Superior temporal gyrus (tissue), 1 donor: ENCODE measurements around the gene MAPK8IP3.
A peak's percentile ranks its signal among the peaks of the same experiment; 100 is the strongest.

Experiments used
- DNase-seq: peaks from one replicate; pipeline ENCODE4 v3.0.0-alpha.2; 2016; ENCODE audit errors: extremely low spot score

Gene MAPK8IP3

DNA sequence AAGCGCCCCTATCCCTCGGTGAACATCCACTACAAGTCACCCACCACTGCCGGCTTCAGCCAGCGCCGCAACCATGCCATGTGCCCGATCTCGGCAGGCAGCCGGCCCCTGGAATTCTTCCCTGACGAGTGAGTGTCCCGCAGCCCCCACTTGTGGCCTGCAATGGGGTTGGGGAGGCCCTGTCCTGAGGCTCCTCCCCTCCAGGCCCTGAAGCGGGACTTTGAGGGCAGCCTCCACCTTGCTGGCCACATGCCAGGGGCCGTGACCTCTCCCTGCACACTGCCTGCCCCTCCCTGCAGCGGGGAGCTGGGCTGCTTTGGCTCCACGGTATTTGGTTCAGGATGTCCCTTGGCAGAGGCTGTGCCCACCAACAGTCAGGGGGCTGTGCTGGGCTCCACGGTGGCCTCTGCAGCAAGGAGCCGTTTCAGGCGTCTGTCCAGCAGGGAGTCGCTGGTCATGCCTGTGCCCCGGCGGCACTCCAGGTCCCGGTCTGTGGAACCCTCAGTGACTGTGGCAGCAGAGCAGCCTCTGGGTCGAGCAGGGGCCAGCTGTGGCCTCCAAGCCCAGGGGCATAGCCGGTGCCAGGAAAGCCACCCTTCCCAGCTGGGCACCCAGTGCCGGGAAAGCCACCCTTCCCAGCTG, 57.0 kb downstream of the MAPK8IP3 start:
- DNase-seq: no peak

DNA sequence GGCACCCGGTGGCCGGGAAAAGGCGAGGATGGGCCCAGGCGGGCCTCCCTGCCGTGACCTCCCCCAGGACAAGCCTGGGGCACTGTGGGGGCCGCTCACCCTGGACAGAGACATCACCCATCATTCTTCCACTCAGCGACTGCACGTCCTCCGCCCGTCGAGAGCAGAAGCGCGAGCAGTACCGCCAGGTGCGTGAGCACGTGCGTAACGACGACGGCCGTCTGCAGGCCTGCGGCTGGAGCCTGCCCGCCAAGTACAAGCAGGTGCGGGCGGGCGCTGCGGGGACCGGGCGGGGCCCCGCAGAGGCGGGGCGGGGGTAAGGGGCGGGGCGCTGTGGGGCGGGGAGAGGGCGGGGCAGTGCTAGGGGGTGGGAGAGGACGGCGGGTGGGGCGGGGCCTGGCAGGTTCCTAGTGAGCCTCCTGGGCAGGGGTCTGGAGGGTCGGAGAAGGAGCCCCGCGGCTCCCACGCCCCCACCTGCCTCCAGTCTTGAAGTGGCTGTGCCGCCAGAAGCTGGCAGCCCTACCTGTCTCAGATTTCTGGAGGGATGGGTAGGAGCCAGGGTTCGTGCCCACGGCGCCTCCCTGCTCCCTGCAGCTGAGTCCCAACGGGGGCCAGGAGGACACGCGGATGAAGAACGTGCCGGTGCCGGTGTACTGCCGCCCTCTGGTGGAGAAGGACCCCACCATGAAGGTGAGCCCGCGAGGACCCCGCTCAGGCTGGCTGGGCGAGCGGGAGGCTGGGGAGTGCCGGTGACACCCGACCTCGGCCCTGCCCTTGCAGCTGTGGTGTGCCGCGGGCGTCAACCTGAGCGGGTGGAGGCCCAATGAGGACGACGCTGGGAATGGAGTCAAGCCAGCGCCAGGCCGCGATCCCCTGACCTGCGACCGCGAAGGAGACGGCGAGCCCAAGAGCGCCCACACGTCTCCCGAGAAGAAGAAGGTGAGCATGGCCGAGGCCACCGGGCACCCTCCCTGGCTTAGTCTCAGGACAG, 57.8 kb downstream of the MAPK8IP3 start:
- no peak for DNase-seq

DNA sequence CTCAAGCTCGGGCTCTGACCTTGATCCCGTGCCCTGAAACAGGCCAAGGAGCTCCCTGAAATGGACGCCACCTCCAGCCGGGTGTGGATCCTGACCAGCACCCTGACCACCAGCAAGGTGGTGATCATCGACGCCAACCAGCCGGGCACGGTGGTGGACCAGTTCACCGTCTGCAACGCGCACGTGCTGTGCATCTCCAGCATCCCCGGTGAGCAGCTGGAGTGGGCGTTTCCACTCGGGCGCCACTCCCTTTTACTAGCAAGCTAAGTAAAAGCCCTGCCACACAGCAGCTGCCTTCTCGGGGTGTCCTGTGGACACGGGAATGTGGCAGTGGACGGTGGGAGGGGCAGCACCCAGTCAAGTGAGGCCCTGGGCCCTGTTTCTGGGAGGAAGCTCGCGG, 59.0 kb downstream of the MAPK8IP3 start:
- DNase-seq: no peak

DNA sequence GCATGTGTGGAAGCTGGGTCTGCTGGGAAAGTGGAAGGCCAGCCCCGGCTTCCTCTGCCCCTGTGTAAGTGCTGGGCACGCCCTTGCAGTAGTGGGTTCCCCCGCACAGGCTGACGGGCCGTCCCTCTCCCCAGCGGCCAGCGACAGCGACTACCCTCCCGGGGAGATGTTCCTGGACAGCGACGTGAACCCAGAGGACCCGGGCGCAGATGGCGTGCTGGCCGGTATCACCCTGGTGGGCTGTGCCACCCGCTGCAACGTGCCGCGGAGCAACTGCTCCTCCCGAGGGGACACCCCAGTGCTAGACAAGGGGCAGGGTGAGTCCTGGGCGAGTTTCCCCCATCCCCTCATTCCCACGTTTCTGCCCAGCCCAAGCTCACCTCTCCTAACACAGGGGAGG, 59.8 kb downstream of the MAPK8IP3 start:
- no peak for DNase-seq

DNA sequence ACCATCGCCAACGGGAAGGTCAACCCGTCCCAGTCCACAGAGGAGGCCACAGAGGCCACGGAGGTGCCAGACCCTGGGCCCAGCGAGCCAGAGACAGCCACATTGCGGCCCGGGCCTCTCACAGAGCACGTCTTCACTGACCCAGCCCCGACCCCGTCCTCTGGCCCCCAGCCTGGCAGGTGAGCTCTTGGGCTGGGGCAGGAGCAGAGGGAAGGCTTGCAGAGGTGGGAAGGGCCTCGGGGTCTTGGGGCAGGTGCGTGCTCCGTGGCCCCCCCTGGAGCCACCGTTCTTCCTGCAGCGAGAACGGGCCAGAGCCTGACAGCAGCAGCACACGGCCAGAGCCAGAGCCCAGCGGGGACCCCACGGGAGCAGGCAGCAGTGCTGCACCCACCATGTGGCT, 60.2 kb downstream of the MAPK8IP3 start:
- DNase-seq: no peak

DNA sequence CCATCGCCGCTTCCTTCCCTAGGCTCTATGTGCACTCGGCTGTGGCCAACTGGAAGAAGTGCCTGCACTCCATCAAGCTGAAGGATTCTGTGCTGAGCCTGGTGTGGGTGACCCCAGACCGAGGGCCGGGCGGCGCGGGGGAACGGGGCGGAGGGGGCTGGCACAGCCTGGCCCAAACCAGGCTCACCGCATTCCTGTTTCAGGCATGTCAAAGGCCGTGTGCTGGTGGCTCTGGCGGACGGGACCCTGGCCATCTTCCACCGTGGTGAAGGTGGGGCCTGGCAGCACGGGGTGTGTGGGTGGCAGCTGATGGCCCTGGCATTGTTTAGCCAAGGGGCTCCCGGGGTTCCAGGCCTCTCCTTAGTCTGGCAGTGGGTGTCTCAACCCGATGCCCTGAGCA, 60.7 kb downstream of the MAPK8IP3 start:
- no peak for DNase-seq

DNA sequence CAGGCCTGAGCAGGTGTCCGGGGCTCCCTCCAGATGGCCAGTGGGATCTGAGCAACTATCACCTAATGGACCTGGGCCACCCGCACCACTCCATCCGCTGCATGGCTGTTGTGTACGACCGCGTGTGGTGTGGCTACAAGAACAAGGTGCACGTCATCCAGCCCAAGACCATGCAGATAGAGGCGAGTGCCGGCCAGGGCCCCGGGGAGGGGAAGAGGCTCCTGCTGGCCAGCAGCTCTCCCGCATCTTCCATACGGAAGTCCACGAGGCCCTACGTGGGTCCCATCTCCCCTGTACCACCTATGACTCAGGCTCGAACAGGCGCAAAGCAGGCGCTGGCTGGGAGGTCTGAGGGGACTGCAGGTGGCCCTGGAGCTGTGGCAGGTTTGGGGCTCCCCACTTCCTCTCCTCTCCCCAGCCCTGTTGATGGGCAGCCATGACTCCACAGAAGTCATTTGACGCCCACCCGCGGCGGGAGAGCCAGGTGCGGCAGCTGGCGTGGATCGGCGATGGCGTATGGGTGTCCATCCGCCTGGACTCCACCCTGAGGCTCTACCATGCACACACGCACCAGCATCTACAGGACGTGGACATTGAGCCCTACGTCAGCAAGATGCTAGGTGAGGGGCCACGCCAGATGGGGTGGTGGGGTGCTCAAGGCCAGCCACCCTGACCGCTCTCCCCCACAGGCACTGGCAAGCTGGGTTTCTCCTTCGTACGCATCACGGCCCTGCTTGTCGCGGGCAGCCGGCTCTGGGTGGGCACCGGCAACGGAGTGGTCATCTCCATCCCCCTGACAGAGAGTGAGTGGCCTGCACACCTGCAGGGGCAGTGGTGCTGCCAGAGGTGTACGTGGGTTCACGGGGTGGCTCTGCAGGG, 61.4 kb downstream of the MAPK8IP3 start:
- DNase-seq: no peak

DNA sequence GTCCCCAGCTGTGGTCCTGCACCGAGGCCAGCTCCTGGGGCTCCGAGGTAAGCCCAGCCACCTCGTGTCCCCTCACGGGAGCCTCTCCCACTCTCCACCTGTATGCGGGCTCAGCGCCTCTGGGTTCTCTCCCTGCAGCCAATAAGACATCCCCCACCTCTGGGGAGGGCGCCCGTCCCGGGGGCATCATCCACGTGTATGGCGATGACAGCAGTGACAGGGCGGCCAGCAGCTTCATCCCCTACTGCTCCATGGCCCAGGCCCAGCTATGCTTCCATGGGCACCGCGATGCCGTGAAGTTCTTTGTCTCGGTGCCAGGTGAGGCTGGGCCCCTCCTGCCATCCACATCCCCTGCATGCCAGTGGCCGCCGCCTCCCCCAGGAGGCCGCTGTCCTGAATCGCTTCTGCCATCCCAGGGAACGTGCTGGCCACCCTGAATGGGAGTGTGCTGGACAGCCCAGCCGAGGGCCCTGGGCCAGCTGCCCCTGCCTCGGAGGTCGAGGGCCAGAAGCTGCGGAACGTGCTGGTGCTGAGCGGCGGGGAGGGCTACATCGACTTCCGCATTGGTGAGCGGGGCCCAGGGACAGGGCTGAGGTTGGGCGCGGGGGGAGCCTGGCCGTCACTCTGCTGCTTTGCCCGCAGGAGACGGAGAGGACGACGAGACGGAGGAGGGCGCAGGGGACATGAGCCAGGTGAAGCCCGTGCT, 62.2 kb downstream of the MAPK8IP3 start:
- DNase-seq: no peak

DNA sequence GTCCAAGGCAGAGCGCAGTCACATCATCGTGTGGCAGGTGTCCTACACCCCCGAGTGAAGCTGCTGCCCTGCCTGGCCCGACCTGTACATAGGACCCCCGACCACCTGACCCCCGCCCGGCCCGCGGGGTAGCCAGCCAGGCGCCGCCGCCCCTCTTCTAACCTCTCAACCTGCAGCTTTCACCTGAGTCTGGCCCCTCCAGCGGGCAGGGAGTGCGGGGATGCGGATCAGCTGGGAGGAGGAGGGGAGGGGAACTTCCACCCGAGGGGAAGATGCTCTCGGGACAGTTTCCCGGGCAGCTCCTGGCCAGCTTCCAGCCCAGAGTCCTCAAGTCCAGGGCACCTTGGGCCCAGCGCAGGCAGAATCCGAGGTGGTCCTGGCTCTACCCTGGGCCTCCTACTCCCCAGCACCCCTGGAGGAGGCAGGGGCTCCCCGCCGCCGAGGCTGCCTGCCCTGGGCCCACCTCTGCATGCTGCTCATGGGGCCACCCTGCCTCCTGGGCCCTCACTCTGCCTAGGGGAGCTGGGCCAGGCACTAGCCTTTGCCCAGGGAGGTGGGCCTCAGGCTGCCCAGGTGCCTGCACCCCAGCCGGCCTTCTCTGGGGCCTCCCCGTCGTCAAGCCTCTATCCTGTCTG, 62.9 kb downstream of the MAPK8IP3 start:
- no peak for DNase-seq

DNA sequence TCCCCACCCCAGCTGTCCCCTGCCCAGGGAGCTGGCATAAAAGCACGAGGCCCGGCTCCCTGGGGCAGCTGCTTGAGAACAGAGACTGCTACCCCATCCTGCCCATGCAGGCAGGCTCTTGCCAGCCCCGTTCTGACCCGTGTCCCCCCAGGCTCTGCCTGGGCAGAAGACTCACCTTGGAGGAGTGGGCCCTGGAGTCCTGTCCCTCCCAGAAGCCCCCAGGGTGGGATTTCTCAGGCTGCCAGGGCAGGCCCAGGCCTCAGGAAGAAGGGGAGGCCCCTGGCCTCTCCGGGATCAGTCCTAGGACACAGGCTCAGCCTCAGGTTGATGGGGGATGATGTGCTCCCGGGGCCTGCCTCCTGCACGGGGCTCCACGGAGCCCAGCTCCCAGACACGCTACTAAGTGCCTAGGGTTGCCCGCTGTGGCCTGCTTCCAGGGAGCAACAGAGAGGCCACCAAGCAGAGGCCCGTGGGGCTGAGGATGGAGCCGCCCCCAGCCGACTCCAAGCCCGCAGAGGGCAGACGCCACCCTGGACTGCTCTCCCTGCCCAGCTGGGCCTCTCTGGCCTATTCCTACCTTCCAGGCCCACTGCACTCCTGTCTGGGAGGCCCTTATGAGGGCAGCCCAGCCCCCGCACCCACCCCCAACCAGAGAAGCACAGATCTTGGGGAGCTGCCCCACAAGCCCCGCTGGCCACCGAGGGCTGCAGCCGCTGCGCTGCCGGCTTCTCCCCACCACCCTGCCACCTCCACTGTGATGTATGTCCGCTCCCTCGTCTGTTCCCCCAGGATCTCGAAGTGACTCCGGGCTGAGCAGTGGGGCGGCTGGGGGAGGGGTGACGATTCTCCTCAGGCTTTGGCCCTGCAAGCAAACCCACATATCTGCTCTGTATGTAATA, 63.7 kb downstream of the MAPK8IP3 start:
- DNase-seq: no peak

DNA sequence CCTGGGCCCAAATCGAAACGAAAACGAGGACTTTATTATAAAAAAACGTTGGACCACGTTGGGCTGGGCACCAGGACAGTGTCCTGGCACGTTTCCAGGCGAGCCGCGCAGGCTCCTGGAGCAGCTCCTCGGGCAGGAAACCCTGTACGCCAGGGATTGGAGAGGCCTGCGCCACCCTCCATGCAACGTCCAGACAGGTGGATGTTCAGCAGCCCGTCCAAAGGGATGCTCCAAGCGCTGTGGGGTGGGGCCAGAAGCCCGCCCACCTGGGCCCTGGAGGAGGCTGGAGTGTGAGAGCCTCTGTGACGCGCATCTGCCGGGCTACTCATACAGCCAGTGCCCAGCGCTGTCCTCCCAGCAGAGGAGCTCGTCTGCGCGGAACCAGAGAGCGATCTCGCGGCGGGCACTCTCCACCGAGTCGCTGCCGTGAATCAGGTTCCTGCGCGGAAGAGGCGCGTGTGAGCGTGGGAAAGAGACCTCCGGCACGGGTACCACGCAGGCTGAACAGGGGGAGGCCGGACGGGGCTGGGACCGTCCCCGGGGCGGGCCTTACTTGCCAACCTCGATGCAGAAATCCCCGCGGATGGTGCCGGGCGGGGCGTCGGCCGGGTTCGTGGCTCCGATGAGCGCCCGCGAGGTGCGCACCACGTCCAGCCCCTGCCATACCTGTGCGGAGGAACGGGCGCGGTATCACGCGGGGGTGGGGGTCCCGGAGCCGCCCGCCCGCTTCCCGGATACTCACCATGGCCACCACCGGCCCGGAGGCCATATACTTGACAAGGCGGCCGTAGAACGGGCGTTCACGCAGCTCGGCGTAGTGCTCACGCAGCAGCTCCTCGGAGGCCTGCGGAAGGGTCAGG, 64.6 kb downstream of the MAPK8IP3 start:
- DNase-seq: peak; percentile 53

DNA sequence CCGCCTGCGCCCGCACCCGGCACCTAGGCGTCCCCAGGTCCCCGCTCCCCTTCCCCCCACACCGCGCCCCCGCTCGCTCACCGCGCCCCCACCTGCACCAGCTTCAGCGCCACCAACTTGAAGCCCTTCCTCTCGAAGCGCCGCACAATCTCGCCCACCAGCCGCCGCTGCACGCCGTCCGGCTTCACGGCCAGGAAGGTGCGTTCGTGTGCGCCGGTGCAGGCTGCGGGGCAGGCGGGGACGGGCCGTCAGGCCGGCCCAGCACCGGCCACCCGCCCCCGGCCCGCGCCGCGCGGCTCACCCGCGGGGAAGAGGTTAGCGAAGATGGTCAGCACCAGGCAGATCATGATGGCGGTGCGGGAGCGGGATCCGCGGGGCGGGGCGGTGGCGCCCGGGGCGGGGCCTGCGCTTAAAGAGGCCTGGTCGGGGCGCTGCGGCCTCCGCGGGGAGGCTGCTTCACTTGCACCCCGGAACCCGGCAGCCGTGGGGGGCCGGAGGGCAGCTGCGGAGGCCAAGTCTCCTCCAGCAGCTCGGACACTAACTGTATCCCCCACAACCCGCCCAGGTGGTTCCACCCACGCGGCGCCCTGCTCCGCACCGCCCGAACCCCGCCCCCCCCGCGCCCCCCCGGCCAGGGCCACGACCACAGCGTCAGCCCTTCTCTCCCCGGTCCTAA, 65.3 kb downstream of the MAPK8IP3 start, which contains the start of gene NME3:
Gene NME3, minus strand, starts transcription at position 356 of the 676 bp plus-strand sequence. Its CDS starts 9 bp downstream, at position 347.
- DNase-seq: peak; percentile 73

DNA sequence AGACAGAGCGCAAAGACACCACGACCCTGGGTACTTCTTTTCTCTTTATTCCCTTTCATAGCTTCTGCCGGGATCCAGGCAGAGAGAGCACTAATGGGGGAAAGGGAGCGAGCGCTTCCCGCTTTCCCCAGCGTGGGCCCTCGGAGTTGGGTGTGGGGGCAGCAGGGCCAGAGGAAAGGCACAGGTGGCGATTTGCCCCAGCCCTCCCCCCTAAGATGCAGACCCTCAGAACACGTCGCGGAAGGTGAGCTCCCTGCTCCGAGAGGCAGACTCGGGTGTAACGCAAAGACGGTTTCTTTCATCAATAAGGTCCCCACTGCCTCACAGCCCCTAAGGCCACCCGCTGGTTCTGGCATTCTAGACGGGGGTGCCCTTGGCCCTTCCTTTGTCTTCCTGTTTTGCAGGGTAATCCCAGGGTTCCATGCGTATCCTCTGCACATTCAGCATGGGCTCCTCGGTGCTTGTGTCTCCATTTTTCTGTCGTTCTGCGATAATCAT, 65.9 kb downstream of the MAPK8IP3 start:
- DNase-seq: no peak

DNA sequence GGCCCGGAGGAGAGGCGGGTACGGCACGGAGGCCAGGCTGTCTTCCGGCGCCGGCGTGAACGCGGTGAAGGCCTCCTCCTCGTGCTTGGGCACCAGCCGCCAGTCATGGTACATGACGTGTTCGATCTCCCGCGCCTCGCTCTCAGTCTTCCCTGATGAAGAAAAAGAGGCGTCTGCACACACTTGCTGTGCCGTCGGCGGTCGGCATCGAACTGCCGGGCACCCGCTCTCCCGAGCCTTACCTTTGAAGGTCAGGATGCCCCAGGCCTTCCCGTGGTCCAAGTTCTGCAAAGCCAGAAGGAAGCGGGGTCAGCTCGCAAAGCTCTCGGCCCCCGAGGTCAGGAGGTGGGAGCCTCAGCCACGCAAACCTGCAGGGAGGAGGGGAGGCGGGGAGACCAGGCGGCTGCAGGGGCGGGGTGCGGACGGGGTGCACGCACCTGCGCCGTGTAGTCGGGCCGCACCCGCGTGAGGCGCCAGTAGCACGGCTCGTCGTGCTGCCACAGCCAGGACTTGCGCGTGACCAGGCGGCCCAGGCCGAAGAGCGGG, 66.4 kb downstream of the MAPK8IP3 start, which contains the start of gene EME2:
Gene EME2, plus strand, starts transcription at position 449 of the 546 bp plus-strand sequence. CDS start 418 bp downstream, outside the sequence.
- DNase-seq: no peak

DNA sequence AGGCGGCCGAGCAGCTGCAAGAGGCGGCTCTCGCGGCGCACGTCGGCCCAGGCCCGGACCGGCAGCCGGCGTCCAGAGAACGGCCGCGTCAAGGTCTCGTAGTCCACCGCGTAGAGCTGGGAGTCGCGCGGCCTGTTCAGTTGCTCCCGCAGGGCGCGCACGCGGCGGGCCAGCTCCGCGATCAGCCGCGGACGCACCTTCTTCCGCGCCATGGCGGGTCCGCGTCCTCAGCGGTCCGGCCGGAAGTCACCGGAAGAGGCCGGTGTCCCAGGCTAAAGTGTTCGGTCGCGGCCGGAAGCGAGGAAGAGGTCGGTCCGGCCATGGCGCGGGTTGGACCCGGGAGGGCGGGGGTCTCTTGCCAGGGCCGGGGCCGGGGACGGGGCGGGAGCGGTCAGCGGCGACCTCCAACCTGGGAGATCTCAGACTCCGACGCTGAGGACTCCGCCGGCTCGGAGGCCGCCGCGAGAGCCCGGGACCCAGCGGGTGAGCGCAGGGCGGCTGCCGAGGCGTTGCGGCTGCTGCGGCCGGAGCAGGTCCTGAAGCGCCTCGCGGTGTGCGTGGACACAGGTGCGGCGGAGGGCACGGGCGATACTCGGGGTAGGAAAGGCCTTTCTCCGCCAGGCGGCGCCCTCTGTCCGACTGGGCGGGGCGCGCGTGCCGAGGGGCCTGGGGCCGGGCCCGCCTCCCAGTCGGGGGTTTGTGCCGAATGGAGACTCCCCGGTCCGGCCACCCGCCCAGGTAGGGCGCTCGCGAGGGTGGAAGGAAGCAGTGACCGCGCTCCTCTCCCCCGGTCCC, 67.1 kb downstream of the MAPK8IP3 start, which contains the start of gene MRPS34:
Gene MRPS34, minus strand, starts transcription at position 227 of the 795 bp plus-strand sequence. Its CDS starts 15 bp downstream, at position 212.
- DNase-seq: peak; percentile 84

DNA sequence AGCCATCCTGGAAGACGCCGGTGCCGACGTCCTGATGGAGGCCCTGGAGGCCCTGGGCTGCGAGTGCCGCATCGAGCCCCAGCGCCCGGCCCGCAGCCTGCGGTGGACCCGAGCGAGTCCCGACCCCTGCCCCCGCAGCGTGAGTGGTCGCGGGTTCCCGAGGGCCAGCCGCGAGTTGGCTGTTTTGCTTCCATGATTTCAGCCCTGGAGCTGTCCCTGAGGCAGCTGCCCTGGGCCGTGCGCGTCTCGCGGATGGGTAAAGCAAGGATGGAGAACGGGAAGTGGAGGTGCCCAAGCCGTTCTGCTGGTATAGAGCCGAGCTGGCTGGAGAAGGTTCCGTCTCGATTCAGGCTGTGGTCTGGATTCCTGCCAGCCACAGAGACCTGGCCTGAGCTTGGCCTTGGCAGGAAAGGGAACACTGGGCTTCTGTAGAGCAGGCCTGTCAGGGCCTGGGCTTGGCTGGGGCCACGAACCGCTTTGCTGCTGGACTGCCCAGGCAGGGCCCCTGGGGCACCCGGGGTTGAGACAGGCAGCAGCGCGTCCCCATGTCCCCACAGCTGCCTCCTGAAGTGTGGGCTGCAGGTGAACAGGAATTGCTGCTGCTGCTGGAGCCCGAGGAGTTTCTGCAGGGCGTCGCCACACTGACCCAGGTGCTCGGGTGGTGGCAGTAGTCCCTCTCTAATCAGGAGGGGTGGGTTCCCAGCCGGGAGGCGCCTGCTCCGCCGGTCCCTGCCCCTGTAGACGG, 67.9 kb downstream of the MAPK8IP3 start:
- no peak for DNase-seq
